Fibroblast of lung (primary cell): Measurements from ENCODE around the gene SLC16A5.

ENCODE experiments used
- CTCF ChIP-seq, 2 donors: IDR thresholded peaks in 1 of 2; conservative IDR thresholded peaks in 1 of 2; 1 replicate in 1 of 2; 2 replicates in 1 of 2; pipeline ENCODE4 v1.5.1; 2011 to 2012; ENCODE audit warnings: low read length in 2 of 2, control low read depth in 1 of 2, inconsistent platforms in 1 of 2, low read depth in 1 of 2, mild to moderate bottlenecking in 1 of 2
- EZH2 ChIP-seq: IDR thresholded peaks from 2 replicates; pipeline ENCODE4 v1.5.1; 2012; ENCODE audit warnings: low read length, control low read depth, mild to moderate bottlenecking; ENCODE audit errors: missing control alignments

DNA sequence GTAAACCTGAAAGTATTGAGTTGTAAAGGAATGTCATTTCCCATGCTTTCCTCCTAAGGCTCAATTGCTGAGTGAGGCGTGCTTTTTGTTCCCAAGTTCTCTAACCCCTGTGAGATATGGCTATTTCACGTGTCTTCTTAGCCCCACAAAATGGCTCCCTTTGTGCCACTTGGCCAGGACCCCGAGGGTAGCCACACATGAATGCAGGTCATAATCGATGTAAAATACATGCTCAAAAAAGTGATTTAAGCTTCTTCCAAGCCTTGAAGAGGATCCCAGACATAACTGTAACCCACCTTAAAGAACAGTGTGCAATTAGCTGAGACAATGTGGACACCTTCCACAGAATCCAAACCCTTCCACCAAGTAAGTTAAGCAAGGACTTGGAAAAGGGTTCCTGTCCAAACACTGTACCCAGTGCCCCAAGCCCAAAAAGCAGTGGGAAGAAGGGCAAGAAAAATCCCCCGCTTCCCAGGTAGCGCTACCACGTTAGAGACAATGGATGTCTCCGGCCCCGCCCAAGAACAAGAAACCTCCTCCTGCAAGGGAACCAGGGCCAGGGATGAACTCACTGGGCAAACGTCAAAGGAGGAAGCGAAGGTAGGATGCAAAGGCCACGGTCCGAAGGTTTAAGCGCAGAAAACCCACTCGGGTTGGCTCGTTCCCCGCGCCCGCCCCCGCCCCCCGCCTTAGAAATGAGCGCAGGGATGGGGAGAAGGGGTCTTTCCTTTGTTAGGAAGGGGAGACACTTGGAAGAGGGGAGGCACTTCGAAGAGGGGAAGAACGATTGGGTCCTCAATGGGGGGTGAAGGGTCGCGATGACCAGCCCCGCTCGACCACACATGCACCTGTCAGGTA, 65.4 kb downstream of the SLC16A5 start:
- TF ChIP-seq CTCF (conservative IDR thresholded peaks at IDR 0.05 in 1 of 2, IDR thresholded peaks at IDR 0.05 in 1 of 2; ENCODE audit: low read depth in 1 of 2, low read length in 2 of 2) = no peak
- TF ChIP-seq EZH2 = no peak
